ENCODE data around the gene CSPG4. TPM values are rescaled to one million over a fixed set of nuclear protein-coding genes. Genes with fewer than 3 reads are reported as not detected.

Gene CSPG4
- total RNA-seq, 1 experiment from 2014 or later: 2.0 TPM

DNA sequence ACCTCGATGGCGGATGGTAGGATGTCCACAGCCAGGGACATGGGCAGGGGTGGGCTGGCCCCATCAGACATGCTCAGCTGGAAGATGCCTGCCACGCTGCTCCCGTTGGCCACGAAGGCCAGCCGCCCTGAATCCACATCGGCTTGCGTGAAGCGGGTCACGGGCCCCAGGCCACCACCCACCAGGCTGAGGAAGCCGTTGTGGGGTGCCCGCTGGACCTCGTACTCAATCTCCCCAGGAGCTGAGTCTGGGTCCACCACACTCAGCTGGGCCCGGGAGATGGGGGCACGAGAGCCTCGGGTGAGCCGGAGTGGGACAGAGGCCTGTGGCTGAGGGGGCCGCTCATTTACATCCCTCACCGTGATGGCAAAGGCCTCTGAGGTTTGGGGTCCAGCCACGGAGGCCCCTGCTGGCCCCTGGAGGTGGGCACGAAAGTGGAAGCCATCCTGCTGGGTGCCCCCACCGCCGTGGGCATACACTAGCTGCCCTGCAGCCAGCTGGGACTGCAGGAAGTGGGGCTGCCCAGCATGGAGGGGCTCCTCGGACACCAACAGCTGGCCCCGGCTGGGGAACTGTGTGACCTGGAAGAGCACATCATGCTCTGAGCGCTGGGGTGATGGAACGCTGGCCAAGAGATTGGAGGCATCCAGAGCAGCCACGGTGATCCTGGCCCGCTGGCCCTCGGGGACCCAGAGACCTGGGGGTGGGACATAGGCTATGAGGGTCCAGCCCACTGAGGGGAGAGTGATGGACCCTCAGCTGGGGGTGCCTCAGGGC, 35.8 kb downstream of the CSPG4 start:
- Mint-ChIP-seq H3K9me3 (no peaks in the 10 kb centered on the region), H3K36me3 (ENCODE audit: insufficient read depth in 1 of 3, low read depth in 3 of 3) (no peaks in the 10 kb centered on the region; a peak in 1 of 7 replicates), H3K27me3 (ENCODE audit: low read depth) (peaks cover 5% of the 10 kb centered on the region), H3K27ac (no peak overlapping the region), H3K4me3 (no peak overlapping the region), H3K4me1 (peaks cover 26 to 41% of the 10 kb centered on the region in 2 experiments)
- TF ChIP-seq CTCF (conservative IDR thresholded peaks at IDR 0.05): no peak
- H3K27ac ChIP-seq (ENCODE audit: insufficient read length, low read depth, low read length): no peak overlapping the region
- H3K4ac ChIP-seq (ENCODE audit: low read depth, low read length): no peak overlapping the region
- H3K23ac ChIP-seq (ENCODE audit: insufficient read length, low read depth, low read length): no peak overlapping the region
- H3K79me1 ChIP-seq (ENCODE audit: insufficient read depth, low read depth, low read length, poor library complexity, severe bottlenecking): no peaks in the 10 kb centered on the region
- H3K4me1 ChIP-seq (ENCODE audit: insufficient read depth, low read length): peaks cover 8% of the 10 kb centered on the region; the same call in 1 of the 2 replicates
- no peak overlapping the region for H2BK20ac ChIP-seq (ENCODE audit: low read depth, low read length, poor library complexity, severe bottlenecking)
- H3T11ph ChIP-seq (ENCODE audit: low read length): no peak overlapping the region
- H2BK15ac ChIP-seq (ENCODE audit: low read depth, low read length): no peak overlapping the region
- H2BK120ac ChIP-seq (ENCODE audit: low read depth, low read length, poor library complexity, severe bottlenecking): no peak overlapping the region
- DNase-seq: no peak
- H3K9ac ChIP-seq (ENCODE audit: extremely low read depth, insufficient read length, low read length): no peak overlapping the region
- H3K18ac ChIP-seq (ENCODE audit: insufficient read length, low read depth, low read length): no peak overlapping the region
- no peak overlapping the region for H3K56ac ChIP-seq (ENCODE audit: insufficient read length, low read depth, low read length)
- no peaks in the 10 kb centered on the region for H3K23me2 ChIP-seq (ENCODE audit: insufficient read length, low read depth, low read length, poor library complexity, severe bottlenecking)
- H2BK5ac ChIP-seq (ENCODE audit: insufficient read length, low read length): no peak overlapping the region
- H3K4me2 ChIP-seq (ENCODE audit: insufficient read depth, insufficient read length, low read length): no peak overlapping the region
- no peak overlapping the region for H4K5ac ChIP-seq (ENCODE audit: insufficient read length, low read depth, low read length)
- no peak overlapping the region for H2AFZ ChIP-seq (ENCODE audit: low read length)
- no peaks in the 10 kb centered on the region for H4K20me1 ChIP-seq (ENCODE audit: control insufficient read depth, insufficient read depth, insufficient read length)
- no peaks in the 10 kb centered on the region for H3K79me2 ChIP-seq (ENCODE audit: insufficient read depth, low read length)
- no peaks in the 10 kb centered on the region for H3K9me3 ChIP-seq (ENCODE audit: control insufficient read depth, low read depth, low read length)
- no peak overlapping the region for H4K8ac ChIP-seq (replicated peaks; ENCODE audit: insufficient read length, low read depth, low read length)
- no peak overlapping the region for H3K14ac ChIP-seq (ENCODE audit: insufficient read depth, low read length)
- no peaks in the 10 kb centered on the region for H3K27me3 ChIP-seq (ENCODE audit: insufficient read depth, low read length)
- H2AK5ac ChIP-seq (ENCODE audit: insufficient read length, low read length): no peak overlapping the region
- WGBS (ENCODE audit: extremely low coverage, insufficient read length, low lambda C conversion rate): no CpG with 5 or more reads among the region's 30 CpGs
- H4K91ac ChIP-seq (ENCODE audit: insufficient read length, low read depth, low read length): no peak overlapping the region
- no peak overlapping the region for H2BK12ac ChIP-seq (ENCODE audit: insufficient read length, low read depth, low read length)

All from H9 (cell line).